HG03039 (cell line): ENCODE data around the gene MAP1LC3B2.
"Not testable (repeated sequence)": the region's sequence is repeated elsewhere in the genome, so short reads cannot be mapped to it uniquely, and the experiment has no call there.

Experiments
- ATAC-seq: cut with Tn5 transposase; IDR thresholded peaks from one replicate; pipeline ENCODE4 v1.9.1; 2021; ENCODE audit warnings: mild to moderate bottlenecking, moderate library complexity; ENCODE audit not compliant: unreplicated experiment

Gene MAP1LC3B2

GRCh38 chr12:116556964-116557698 is 2.0 kb upstream of the MAP1LC3B2 start:
- ATAC-seq, result no peak

DNA sequence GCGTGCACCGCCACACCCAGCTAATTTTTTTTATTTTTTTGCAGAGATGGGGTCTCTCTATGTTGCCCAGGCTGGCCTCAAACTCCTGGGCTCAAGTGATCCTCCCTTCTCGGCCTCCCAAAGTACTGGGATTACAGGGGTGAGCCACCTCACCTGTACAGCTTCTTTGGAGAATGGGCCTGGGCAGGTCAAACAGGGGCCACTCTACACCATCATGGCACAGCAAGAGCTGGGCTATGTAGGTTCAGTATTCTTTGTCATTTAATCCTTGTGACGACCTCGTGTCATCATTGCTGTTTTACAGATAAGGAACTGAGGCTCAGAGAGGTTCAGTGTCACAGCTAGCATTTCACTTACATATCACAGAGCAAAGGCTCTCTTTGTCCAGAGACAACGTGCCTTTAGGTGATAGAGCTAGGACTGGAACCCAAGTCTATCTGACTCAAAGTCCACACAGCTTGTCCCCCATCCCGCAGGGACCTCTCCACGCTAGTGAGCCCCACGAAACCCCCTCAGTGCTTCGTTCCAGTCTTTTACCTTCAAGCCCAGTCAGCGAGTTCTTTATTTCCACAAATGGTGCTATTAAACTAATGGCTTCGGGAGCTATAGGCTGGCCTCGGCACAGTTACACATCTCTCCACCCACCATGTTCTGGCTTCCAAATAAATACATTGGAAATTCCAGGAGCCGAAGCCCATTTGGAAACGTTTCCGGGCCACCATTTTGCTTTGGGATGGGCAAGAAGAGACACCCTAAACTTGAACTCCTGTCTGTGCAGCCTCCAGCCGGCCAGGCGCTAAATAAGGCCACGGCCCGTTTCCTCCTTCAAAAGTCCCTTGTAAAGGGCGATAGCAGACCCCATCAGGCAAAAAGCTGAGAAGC is 660 bp upstream of the MAP1LC3B2 start:
- no peak for ATAC-seq

DNA sequence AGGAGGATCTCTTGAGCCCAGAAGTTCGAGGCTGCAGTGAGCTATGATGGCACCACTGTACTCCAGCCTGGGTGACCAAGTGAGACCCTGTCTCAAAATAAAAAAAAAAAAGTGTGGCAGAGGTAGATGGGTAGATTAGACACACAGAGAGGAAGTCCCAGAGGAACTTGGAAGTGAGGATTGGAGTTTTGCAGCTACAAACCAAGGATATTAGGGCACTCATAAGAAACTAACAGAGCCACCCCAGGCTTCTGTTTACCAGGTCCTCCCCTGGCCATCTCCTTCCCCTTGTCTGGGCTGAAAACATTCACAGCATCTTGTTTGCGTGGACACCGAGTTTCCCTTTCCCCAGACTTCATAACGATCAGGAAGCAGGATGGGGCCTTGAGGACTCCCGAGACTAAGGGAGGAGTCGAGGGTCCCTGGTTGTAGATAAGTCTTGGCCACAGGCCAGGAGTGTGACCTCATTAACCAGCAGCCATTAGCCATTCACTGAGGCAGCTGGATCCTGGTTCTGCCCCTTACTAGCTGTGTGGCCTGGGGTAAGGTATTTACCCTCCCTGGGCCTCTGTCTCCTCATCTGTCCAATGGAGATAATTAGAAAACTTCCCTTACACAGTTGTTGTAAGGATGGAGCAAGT is 2.1 kb downstream of the MAP1LC3B2 start:
- no peak for ATAC-seq

DNA sequence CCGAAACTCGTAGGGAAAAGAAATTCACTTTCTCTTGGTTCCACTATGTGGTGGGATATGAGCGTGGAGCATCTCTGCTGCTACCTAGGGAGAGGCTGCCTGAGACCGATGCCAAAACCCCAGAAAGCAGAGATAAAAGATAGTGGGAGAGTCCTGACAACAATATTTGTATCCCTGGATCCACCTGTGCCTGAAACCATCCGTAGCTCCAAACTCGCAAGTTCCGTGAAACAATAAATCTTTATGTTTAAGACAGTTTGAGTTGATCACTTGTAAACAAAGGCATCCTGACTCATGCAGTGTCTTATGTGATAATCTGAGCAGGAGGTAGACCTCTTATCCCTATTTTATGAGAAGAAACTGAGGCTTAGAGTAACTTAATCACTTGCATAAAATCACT is 2.9 kb downstream of the MAP1LC3B2 start:
- no peak for ATAC-seq

GRCh38 chr12:116563262-116563661 is 4.1 kb downstream of the MAP1LC3B2 start:
- no peak for ATAC-seq

- ATAC-seq, result no peak
Measured at GRCh38 chr12:116564080-116564479, 4.9 kb downstream of the MAP1LC3B2 start.

DNA sequence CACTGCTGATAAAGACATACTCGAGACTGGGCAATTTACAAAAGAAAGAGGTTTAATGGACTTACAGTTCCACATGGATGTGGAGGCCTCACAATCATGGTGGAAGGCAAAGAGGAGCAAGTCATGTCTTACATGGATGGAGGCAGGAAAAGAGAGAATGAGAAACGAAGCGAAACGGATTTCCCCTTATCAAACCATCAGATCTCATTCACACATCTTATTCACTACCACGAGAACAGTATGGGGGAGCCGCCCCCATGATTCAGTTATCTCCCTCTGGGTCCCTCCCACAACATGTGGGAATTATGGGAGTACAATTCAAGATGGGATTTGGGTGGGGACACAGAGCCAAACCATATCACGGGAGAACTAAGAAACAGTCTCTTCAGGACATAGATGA is 6.0 kb downstream of the MAP1LC3B2 start:
- ATAC-seq, result not testable (repeated sequence)

GRCh38 chr12:116565963-116566362 is 6.8 kb downstream of the MAP1LC3B2 start:
- no peak for ATAC-seq

DNA sequence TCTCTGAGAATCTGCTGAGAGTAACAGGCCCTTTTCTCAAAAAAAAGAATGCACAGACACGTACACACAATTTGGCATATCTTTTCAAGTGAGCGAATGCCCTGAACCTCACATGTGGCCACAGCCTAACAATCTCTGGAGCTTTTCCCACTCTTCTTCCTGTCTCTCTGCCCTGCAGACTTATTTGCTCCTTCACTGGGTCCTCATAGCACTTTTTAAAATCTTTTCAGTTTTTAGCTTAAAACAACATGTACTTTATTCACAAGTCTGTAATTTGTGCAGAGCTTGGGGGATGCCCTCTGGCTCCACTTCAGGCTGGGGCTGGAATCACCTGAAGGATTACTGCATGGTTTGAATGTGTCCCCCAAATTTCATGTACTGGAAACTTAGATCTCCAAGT is 9.0 kb downstream of the MAP1LC3B2 start:
- no peak for ATAC-seq

GRCh38 chr12:116571089-116571488 is 11.9 kb downstream of the MAP1LC3B2 start:
- no peak for ATAC-seq

GRCh38 chr12:116573776-116574175 is 14.6 kb downstream of the MAP1LC3B2 start:
- ATAC-seq, result no peak

- not testable (repeated sequence) for ATAC-seq
Measured at GRCh38 chr12:116575754-116576153, 16.6 kb downstream of the MAP1LC3B2 start.

GRCh38 chr12:116577154-116577561 is 18.0 kb downstream of the MAP1LC3B2 start:
- no peak for ATAC-seq

DNA sequence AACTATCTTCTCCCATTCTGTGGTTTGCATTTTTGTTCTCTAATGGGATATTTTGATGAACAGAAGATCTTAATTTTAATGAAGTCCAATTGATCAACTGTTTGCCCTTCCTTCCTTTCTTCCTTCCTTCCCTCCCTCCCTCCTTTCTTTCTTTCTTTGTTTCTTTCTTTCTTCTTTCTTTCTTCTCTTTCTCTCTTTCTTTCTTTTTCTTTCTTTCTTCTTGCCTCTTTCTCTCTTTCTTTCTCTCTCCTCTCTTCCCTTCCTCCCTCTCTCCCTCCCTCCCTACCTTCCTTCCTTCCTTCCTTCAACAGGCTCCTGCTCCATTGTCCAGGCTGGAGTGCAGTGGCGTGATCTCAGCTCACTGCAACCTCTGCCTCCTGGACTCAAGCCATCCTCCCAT is 18.9 kb downstream of the MAP1LC3B2 start:
- ATAC-seq, result no peak

DNA sequence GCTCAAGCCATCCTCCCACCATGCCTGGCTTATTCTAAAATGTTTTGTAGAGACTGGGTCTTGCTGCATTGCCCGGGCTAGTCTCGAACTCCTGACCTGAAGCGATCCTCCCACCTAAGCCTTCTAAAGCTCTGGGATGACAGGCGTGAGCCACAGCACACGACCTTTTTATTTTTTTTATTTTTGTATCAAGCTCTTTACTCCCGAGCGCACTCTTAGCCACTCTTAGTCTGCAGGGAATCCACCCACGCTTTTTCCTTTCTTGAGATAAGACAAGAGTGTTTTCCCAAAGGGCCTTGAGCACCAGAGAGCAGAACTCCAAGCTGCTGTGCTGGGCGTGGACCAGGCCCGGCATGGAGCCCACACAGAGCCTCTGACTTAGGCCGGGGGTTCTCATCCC is 23.4 kb downstream of the MAP1LC3B2 start:
- ATAC-seq, result no peak

- no peak for ATAC-seq
Measured at GRCh38 chr12:116583129-116583694, 24.0 kb downstream of the MAP1LC3B2 start.

- no peak for ATAC-seq
Measured at GRCh38 chr12:116587270-116587669, 28.1 kb downstream of the MAP1LC3B2 start.

DNA sequence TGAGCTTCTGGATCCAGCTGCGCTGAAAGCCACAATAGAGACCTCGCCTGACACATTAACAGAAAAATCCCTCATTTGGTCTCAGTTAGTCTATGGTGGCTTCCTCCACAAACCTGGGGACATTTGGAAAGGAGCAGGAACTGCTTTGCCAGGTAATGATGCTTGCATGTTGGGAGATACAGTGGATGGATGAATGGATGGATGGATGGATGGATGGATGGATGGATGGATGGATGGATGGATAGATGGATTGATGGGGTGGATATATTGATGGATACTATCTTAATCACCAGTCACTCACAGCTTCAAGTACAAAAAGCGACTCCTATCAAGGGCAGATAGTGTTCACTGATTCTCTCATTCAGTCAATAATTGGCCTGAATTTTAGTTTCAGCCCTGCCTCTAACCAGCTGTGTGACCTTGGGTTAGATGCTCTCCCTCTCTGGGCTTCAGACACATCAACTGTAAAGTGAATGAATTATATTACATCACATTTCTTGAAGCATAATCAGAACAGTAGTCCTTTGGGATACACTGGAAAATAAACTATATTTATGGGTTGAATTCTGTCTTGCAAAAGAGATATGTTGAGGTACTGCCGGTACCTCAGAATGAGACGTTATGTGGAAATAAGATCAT is 29.3 kb downstream of the MAP1LC3B2 start:
- ATAC-seq, result no peak

DNA sequence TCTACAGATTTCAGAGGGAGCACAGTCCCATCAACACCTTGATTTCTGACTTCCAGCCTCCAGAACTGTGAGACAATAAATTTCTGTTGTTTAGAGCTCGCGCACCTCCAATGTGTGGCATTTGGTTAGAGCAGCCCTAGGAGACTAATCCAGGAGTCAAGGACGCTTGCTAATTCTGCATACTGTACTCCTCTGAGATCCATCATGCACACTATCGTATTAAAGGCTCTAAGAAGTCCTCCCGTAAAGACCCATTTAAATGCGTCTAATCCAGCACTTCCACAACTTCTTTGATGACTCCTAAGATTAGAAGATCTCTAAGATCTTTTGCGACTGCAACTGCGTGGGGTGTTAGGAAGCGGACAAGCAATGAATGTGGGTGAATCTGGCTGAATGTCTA is 30.4 kb downstream of the MAP1LC3B2 start:
- ATAC-seq, result no peak

- no peak for ATAC-seq
Measured at GRCh38 chr12:116590561-116590960, 31.4 kb downstream of the MAP1LC3B2 start.
